GM12892 (cell line): ENCODE results near the gene GAS6.

Experiments used
- DNase-seq: peaks from one replicate; pipeline ENCODE4 v3.0.0; 2011; ENCODE audit not compliant: insufficient read length
- FAIRE-seq: peaks from 2 replicates; lab custom pipeline; 2011; peaks lifted over from hg19 to GRCh38; lab: Jason Lieb, UNC
- POLR2A ChIP-seq: IDR thresholded peaks from 2 replicates; pipeline ENCODE4 v1.6.1; 2011; ENCODE audit warnings: low read depth, low read length, control low read depth
- POLR2AphosphoS5 ChIP-seq: IDR thresholded peaks from 2 replicates; pipeline ENCODE4 v1.6.1; 2011; ENCODE audit warnings: low read depth, low read length, control low read depth
- TAF1 ChIP-seq: IDR thresholded peaks from 2 replicates; pipeline ENCODE4 v1.6.1; 2011; ENCODE audit warnings: low read depth, mild to moderate bottlenecking, control low read depth, low read length, borderline replicate concordance

The GAS6 gene

DNA sequence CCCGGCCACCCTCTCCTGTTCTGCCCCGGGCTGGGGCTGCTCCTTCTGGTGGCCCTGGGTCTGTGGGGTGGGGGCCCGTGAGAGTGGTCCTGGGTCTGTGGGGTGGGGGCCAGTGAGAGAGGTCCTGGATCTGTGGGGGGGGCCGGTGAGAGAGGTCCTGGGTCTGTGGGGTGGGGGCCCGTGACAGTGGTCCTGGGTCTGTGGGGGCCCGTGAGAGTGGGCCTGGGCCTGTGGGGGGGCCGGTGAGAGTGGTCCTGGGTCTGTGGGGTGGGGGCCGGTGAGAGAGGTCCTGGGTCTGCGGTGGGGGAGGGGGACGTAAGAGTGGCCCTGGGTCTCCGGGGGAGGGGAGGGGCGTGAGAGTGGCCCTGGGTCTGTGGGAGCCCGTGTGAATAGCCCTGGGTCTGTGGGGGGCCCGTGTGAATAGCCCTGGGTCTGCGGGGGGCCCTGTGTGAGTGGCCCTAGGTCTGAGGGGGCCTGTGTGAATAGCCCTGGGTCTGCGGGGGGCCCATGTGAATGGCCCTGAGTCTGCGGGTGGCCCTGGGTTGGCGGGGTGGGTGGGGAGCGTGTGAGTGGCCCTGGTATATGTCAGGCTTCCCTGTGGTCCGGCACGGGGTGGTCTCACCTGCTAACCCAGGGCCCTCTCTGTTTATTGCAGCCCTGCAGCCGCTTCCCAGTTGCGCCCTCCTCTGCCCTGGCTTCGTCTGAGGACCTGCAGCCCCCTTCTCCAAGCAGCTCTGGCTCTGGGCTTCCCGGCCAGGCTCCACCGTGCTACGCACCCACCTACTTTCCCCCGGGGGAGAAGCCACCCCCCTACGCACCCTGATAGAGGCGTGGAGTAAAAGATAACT lies 52.6 kb downstream of the GAS6 start:
- TF ChIP-seq POLR2A (no peak), POLR2AphosphoS5 (no peak), TAF1 (no peak)
- no peak for FAIRE-seq
- no peak for DNase-seq

DNA sequence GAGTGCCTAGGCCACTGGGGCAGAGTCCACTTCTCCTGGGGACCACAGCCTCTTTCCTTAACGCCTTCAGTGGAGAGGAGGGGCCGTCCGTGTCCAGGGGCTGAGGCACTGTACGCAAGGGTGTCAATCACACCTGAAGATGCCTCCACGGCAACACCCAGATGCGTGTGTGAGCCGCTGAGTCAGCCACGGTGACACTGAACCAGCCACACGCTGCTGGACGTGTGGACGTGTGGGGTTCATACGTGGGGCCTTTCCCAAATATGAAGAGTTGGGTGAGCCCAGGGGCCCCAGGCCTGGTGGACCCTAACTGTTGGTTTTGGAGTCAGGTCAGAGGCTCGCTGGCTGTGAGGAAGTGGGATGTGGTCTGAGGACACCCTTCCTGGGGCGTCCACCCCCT lies 53.2 kb downstream of the GAS6 start:
- no peak for DNase-seq
- no peak for TF ChIP-seq POLR2A
- no peak for TF ChIP-seq TAF1
- no peak for TF ChIP-seq POLR2AphosphoS5
- FAIRE-seq = no peak

DNA sequence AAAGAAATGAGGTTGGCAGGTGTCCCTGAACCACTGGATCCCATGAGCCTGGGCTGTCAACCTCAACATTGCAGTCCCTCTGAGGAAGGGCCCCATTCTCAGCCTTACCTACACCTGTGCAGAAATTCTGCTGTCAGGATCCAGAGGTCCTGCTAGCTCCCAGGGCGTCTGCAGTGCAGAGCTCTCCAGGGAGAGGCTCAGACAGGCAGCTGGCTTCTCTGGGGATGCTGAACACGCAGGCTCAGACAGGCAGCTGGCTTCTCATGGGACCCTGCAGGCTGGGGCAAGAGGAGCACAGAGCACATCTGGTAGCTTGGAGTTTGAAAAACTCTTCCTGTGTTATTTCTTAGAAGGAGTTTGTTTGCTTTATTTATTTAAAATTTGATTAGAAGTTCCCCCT lies 53.9 kb downstream of the GAS6 start:
- DNase-seq (no peak), FAIRE-seq (no peak)
- TF ChIP-seq TAF1 = no peak
- TF ChIP-seq POLR2A = no peak
- TF ChIP-seq POLR2AphosphoS5 = no peak

DNA sequence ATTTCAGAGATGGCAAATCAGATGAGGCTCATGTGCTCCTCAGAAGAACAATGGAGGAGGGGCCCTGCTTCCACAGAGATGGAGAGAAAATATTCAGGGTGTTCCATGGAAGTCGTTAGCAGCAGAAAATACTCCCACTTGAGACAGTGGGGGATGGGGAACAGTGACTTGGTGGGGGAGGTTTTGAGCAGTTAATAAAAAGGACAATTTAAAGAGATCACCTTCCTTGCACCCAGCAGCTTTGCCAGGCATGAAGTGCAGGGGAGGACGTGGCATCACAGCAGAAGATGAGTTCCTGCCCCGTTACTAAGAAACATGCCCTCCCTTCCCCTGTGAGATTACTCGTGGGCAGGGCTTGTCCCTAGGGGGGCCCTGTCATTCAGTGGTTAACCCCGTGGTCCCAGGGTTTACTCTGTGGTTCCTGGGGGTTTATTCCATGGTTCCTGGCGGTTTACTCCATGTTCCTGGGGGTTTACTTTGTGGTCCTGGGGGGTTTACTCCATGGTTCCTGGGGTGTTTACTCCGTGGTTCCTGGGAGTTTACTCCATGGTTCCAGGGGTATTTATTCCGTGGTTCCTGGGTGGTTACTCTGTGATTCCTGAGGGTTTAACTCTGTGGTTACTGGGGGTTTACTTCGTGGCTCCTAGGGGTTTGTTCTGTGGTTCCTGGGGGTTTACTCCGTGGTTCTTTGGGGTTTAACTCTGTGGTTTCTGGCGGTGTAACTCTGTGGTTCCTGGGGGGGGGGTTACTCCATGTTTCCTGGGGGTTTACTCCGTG lies 55.6 kb downstream of the GAS6 start:
- FAIRE-seq (no peak), DNase-seq (no peak)
- TF ChIP-seq TAF1 = no peak
- no peak for TF ChIP-seq POLR2AphosphoS5
- TF ChIP-seq POLR2A = no peak

DNA sequence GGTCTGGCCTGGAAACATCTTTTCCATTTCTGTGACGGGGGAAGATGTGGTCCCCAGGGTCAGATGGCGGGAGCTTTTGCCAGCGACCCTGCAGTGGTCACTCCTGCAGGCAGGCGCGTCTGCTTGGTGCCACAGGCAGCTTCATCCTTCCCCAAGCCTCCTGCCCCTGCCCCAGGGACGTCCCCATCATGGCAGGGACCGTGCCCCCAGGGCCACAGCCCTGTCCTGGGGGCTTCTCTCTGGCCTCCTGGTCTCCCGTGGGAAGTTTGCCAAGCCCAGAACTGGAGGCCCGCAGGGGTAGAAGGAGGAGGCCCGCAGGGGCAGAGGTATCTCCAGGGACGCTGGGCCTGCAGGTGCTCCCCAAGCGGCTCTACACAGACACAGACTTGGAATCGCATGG lies 57.4 kb downstream of the GAS6 start:
- DNase-seq = no peak
- FAIRE-seq = no peak
- TF ChIP-seq POLR2A (no peak), POLR2AphosphoS5 (no peak), TAF1 (no peak)

DNA sequence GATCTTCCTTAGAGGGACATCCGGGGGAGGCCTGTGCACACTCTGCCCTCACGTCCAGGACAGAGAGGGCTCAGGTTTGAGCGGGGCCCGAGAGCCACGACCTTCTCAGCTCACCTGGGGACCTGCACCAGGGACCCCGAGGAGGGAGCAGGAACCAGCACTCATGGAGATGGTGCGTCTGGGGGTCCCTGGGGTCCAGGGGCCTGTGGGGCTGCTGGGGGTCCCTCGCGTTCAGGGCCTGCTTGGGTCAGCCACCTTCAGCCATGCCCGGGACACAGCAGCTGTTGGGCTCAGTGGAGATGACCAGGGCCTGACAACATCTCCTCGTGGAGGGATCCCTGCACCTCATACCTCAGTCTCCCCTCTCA lies 57.8 kb downstream of the GAS6 start:
- TF ChIP-seq POLR2A (no peak), POLR2AphosphoS5 (no peak), TAF1 (no peak)
- DNase-seq = no peak
- no peak for FAIRE-seq

DNA sequence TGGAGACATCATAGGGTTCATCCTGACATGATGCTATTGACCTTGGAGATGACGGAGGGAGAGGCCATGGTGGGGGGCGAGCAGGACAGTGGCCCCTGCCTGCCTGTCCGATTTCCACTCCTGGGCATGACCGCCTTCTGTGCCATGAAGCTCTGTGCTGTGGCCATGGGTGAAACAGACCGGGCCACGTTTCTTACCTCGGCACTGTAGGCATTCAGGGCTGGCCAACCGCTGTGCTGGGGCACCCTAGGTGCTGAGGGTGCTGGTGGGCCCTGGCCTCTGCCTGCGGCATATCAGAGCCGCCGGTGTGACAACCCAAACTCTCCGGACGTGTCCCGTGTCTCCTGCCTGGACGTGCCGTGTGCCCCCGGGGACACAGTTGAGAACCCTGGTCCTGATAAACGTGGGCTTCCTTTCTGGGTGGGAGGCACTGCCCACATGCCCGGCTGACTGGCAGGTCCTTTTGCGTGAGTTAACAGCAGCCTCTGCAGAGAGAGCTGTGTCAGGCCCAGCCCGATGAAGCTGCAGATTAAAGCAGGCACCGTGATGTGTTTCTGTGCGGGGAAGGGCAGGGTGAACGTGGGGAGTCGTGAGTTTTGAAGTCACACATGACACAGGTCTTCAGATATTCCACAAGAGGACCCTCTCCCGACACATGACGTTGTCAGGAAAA lies 58.3 kb downstream of the GAS6 start:
- DNase-seq (no peak), FAIRE-seq (no peak)
- TF ChIP-seq POLR2A (no peak), TAF1 (no peak), POLR2AphosphoS5 (no peak)

DNA sequence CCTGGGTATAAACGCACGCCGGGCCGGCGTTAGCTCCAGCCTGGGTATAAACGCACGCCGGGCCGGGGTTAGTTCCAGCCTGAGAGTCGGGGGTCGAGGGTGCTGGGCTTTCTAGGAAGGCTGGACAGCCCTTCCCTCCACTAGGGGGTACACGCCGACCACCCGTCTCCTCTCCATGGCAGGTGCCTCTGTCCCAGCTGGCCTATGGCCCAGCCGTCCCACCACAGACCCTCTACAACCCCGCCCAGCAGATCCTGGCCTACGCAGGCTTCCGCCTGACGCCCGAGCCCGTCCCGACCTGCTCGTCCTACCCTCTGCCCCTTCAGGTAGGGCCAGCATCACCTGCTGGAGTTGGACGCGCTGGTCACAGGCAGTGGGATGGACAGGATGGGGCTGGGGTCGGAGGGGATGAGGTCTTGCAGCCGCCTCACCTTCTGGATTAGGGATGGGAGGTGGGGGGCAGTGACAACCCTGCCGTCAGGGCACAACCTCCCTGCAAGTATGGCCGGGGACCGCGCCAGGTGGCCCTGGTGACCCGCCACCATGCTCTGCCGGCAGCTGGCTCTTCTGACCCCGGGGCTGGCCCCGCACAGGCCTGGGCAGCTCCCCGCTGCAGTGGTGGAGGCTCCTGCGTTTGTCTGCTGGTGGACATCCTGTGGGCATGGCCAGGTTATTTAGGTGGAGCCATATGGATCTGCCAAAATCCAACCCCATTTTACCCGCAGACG lies 59.0 kb downstream of the GAS6 start:
- no peak for FAIRE-seq
- no peak for DNase-seq
- TF ChIP-seq POLR2AphosphoS5 (no peak), POLR2A (no peak), TAF1 (no peak)

DNA sequence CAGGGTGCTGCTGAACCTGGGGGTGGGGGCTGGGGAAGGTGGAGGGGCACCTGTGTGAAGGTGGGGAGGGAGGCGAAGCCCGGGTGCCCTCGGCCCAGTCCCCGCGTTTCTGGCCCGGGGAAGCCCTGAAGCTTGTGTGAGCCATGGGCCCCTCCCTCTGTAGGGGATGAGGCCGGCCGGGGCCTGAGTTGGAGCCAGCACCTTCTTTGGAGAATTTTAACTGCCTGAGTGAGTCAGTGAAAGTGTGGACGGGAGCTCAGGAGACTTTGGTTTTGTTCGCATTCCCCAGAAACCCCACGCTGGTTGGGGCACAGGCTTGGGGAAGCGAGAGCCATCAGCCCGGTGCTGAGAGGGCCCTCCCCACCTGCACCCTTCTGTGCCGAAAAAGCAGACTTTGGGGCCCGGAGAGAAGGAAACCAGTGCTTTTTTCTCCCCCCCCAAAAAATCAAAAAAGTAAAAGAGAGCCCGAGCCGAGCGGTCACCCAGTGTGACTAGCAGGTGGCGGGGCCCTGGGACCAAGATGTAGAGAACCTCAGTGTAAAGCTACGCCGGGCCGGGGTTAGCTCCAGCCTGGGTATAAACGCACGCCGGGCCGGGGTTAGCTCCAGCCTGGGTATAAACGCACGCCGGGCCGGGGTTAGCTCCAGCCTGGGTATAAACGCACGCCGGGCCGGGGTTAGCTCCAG lies 59.7 kb downstream of the GAS6 start:
- no peak for TF ChIP-seq TAF1
- TF ChIP-seq POLR2A = no peak
- TF ChIP-seq POLR2AphosphoS5 = no peak
- no peak for DNase-seq
- FAIRE-seq = no peak

DNA sequence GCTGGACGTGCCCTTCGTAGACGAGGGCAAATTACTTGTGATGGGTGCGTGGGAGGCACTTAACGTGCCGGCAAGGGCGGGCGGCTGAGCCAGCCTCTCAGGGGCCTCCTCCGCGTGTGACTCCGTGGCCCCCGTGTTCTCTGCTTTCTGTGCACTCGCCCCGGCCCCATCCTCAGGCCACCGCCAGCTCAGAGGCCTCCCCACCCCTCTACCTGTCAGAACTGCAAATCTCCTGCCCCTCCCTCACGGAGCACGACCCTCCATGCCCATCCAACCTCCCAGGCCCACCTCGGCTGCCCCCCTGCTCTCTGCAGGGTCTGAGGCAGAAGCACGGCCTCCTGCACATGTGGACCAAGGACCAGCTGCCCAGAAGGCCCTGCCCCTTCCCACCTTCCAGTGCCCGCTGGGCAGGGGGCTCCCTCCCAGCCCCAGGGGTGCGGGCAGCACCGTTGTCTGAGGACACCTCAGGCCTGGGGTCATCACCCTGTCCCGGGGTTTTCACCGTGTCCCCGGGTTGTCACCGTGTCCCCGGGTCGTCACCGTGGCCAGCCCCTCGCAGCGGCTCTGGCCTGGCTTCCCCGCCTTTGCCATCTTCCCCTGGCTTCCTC lies 60.4 kb downstream of the GAS6 start:
- FAIRE-seq = no peak
- TF ChIP-seq POLR2AphosphoS5 = no peak
- TF ChIP-seq TAF1 = no peak
- no peak for TF ChIP-seq POLR2A
- DNase-seq = no peak
